ENCODE data around the gene EFNA5.

Gene EFNA5

GRCh38 chr5:107385708-107386107 lies 285.0 kb downstream of the EFNA5 start:
- DNase-seq, result no peak

GRCh38 chr5:107384256-107384655 lies 286.5 kb downstream of the EFNA5 start:
- no peak for DNase-seq

- DNase-seq, result no peak
Observed at GRCh38 chr5:107383414-107383813, 287.3 kb downstream of the EFNA5 start.

- peak; percentile 56 for DNase-seq
Observed at GRCh38 chr5:107381189-107381856, 289.4 kb downstream of the EFNA5 start.

- no peak for DNase-seq
Observed at GRCh38 chr5:107380654-107381053, 290.1 kb downstream of the EFNA5 start.

GRCh38 chr5:107378218-107378899 lies 292.4 kb downstream of the EFNA5 start:
- DNase-seq, result no peak

- no peak for DNase-seq
Observed at GRCh38 chr5:107377277-107377609, 293.5 kb downstream of the EFNA5 start.

- no peak for DNase-seq
Observed at GRCh38 chr5:107376546-107377276, 294.0 kb downstream of the EFNA5 start.

GRCh38 chr5:107373549-107374263 lies 297.0 kb downstream of the EFNA5 start:
- no peak for DNase-seq

GRCh38 chr5:107372723-107373450 lies 297.9 kb downstream of the EFNA5 start:
- DNase-seq, result no peak

GRCh38 chr5:107370396-107370968 lies 300.3 kb downstream of the EFNA5 start:
- no peak for DNase-seq

- no peak for DNase-seq
Observed at GRCh38 chr5:107369622-107370021, 301.1 kb downstream of the EFNA5 start.

GRCh38 chr5:107368615-107369014 lies 302.1 kb downstream of the EFNA5 start:
- DNase-seq, result no peak

- DNase-seq, result no peak
Observed at GRCh38 chr5:107367939-107368338, 302.8 kb downstream of the EFNA5 start.

- DNase-seq, result no peak
Observed at GRCh38 chr5:107367480-107367879, 303.3 kb downstream of the EFNA5 start.

GRCh38 chr5:107365320-107366109 lies 305.2 kb downstream of the EFNA5 start:
- DNase-seq, result no peak

- no peak for DNase-seq
Observed at GRCh38 chr5:107364443-107365319, 306.1 kb downstream of the EFNA5 start.

- no peak for DNase-seq
Observed at GRCh38 chr5:107363768-107364167, 307.0 kb downstream of the EFNA5 start.

- DNase-seq, result no peak
Observed at GRCh38 chr5:107361945-107362344, 308.8 kb downstream of the EFNA5 start.

GRCh38 chr5:107359916-107360234 lies 310.9 kb downstream of the EFNA5 start:
- DNase-seq, result no peak

All from T1000 (cell line).